Type B pancreatic cell (in vitro differentiated cells): ENCODE measurements around the gene RNF133. TPM values are rescaled to one million over a fixed set of nuclear protein-coding genes. Genes with fewer than 3 reads are reported as not detected.

Experiments
- DNase-seq: peaks from one replicate; pipeline ENCODE4 v3.0.0; 2021; ENCODE audit warnings: mixed read lengths; ENCODE audit not compliant: unreplicated experiment; ENCODE audit errors: extremely low spot score
- H3K27ac Mint-ChIP-seq: 2 replicates; pipeline ENCODE4 v1.8.0; 2021; ENCODE audit warnings: mild to moderate bottlenecking, mixed read lengths
- H3K27me3 Mint-ChIP-seq: 2 replicates; pipeline ENCODE4 v1.8.0; 2021; ENCODE audit warnings: mixed read lengths
- H3K36me3 Mint-ChIP-seq: 2 replicates; pipeline ENCODE4 v1.8.0; 2021; ENCODE audit warnings: mixed read lengths
- H3K4me1 Mint-ChIP-seq: one replicate; pipeline ENCODE4 v1.8.0; 2021; ENCODE audit warnings: mixed read lengths; ENCODE audit not compliant: unreplicated experiment
- H3K4me3 Mint-ChIP-seq: 2 replicates; pipeline ENCODE4 v1.8.0; 2021; ENCODE audit warnings: mild to moderate bottlenecking, mixed read lengths
- H3K9me3 Mint-ChIP-seq: 2 replicates; pipeline ENCODE4 v1.8.0; 2021; ENCODE audit warnings: mixed read lengths
- CTCF ChIP-seq: fragments of 200-600 bp; sonication (generic); conservative IDR thresholded peaks from 2 replicates; pipeline ENCODE4 v1.5.0; 2021; ENCODE audit warnings: antibody characterized with exemption, mild to moderate bottlenecking
- total RNA-seq: library from RNA; stranded (reverse); gene quantifications from 2 replicates; pipeline ENCODE4 v1.2.1, GENCODE V29; 2021; ENCODE audit warnings: low replicate concordance

The RNF133 gene
- total RNA-seq, 1 donor from 2014 or later, result 0.22 TPM

- H3K9me3 Mint-ChIP-seq, result peaks cover 6% of the 10 kb centered on the region
- H3K4me1 Mint-ChIP-seq, result peaks cover 12% of the 10 kb centered on the region
- no peaks in the 10 kb centered on the region for H3K36me3 Mint-ChIP-seq
- TF ChIP-seq CTCF, result no peak
- no peak overlapping the region for H3K4me3 Mint-ChIP-seq
- no peak for DNase-seq
- no peak overlapping the region for H3K27ac Mint-ChIP-seq
- H3K27me3 Mint-ChIP-seq, result no peaks in the 10 kb centered on the region
Observed at GRCh38 chr7:122674502-122674901, 24.4 kb downstream of the RNF133 start.

GRCh38 chr7:122673951-122674350 is 25.0 kb downstream of the RNF133 start:
- H3K36me3 Mint-ChIP-seq, result no peaks in the 10 kb centered on the region
- DNase-seq, result no peak
- peaks cover 6% of the 10 kb centered on the region for H3K9me3 Mint-ChIP-seq
- no peak overlapping the region for H3K27ac Mint-ChIP-seq
- peaks cover 10% of the 10 kb centered on the region for H3K4me1 Mint-ChIP-seq
- no peaks in the 10 kb centered on the region for H3K27me3 Mint-ChIP-seq
- no peak overlapping the region for H3K4me3 Mint-ChIP-seq
- no peak for TF ChIP-seq CTCF

- Mint-ChIP-seq H3K4me3 (no peak overlapping the region), H3K4me1 (peaks cover 3% of the 10 kb centered on the region), H3K36me3 (no peaks in the 10 kb centered on the region), H3K27me3 (no peaks in the 10 kb centered on the region), H3K9me3 (no peaks in the 10 kb centered on the region), H3K27ac (no peak overlapping the region)
- no peak for TF ChIP-seq CTCF
- DNase-seq, result no peak
Observed at GRCh38 chr7:122672536-122672935, 26.4 kb downstream of the RNF133 start.

GRCh38 chr7:122663733-122664132 is 35.2 kb downstream of the RNF133 start:
- no peak overlapping the region for H3K27ac Mint-ChIP-seq
- no peaks in the 10 kb centered on the region for H3K27me3 Mint-ChIP-seq
- DNase-seq, result no peak
- no peak overlapping the region for H3K4me3 Mint-ChIP-seq
- no peaks in the 10 kb centered on the region for H3K36me3 Mint-ChIP-seq
- no peak for TF ChIP-seq CTCF
- no peaks in the 10 kb centered on the region for H3K9me3 Mint-ChIP-seq
- H3K4me1 Mint-ChIP-seq, result no peaks in the 10 kb centered on the region

GRCh38 chr7:122658856-122659255 is 40.1 kb downstream of the RNF133 start:
- Mint-ChIP-seq H3K4me1 (no peaks in the 10 kb centered on the region), H3K9me3 (no peaks in the 10 kb centered on the region), H3K27me3 (no peaks in the 10 kb centered on the region), H3K27ac (no peak overlapping the region), H3K36me3 (no peaks in the 10 kb centered on the region), H3K4me3 (no peak overlapping the region)
- no peak for DNase-seq
- TF ChIP-seq CTCF, result no peak

GRCh38 chr7:122653685-122654084 is 45.2 kb downstream of the RNF133 start:
- no peaks in the 10 kb centered on the region for H3K27me3 Mint-ChIP-seq
- no peak overlapping the region for H3K4me3 Mint-ChIP-seq
- no peak for DNase-seq
- H3K9me3 Mint-ChIP-seq, result no peaks in the 10 kb centered on the region
- H3K36me3 Mint-ChIP-seq, result no peaks in the 10 kb centered on the region
- H3K27ac Mint-ChIP-seq, result no peak overlapping the region
- H3K4me1 Mint-ChIP-seq, result peaks cover 5% of the 10 kb centered on the region
- no peak for TF ChIP-seq CTCF
